Hepatocyte (in vitro differentiated cells): ENCODE data around the gene CPM.

Source experiments
- CTCF ChIP-seq: fragments of 200-600 bp; sonication (generic); IDR thresholded peaks from 2 replicates; pipeline ENCODE4 v1.5.1; 2016; ENCODE audit warnings: antibody characterized with exemption, mild to moderate bottlenecking; ENCODE audit not compliant: poor library complexity
- EZH2 ChIP-seq: fragments of 200-600 bp; sonication (generic); IDR thresholded peaks from 2 replicates; pipeline ENCODE4 v1.6.1; 2016; ENCODE audit warnings: antibody characterized with exemption, mild to moderate bottlenecking, borderline replicate concordance
- EZH2phosphoT487 ChIP-seq: fragments of 200-600 bp; sonication (generic); IDR thresholded peaks from one replicate; pipeline ENCODE4 v1.6.1; 2018; ENCODE audit warnings: antibody characterized with exemption, mild to moderate bottlenecking, low read depth, moderate library complexity; ENCODE audit not compliant: unreplicated experiment, severe bottlenecking

GRCh38 chr12:68959891-68960464 is 27.0 kb upstream of the CPM start:
- TF ChIP-seq CTCF = no peak
- TF ChIP-seq EZH2phosphoT487 = no peak
- no peak for TF ChIP-seq EZH2
